HG03196 (cell line): ENCODE measurements around the gene RALGPS1.

Source experiments
- ATAC-seq: cut with Tn5 transposase; IDR thresholded peaks from one replicate; pipeline ENCODE4 v1.9.1; 2021; ENCODE audit not compliant: unreplicated experiment

RALGPS1 gene

GRCh38 chr9:127233989-127234388, 319.4 kb downstream of the RALGPS1 start:
- ATAC-seq = no peak

DNA sequence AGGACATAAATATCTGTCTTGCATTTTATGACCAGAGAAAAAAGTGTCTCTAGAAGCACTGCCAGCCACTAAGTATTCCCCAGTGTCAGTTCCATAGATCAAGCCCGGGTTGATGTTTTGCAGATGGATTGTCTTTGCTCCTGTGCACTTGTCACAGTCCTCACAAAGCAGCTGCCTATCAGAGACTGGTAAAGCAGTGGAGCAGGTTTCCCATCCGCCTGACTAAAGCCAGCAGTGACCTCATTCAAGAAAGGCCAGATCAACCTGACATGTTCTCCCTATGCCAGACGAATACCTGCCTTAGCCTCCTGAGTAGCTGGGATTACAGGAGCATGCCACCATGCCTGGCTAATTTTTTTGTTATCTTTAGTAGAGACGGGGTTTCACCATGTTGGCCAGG, 323.2 kb downstream of the RALGPS1 start:
- no peak for ATAC-seq

DNA sequence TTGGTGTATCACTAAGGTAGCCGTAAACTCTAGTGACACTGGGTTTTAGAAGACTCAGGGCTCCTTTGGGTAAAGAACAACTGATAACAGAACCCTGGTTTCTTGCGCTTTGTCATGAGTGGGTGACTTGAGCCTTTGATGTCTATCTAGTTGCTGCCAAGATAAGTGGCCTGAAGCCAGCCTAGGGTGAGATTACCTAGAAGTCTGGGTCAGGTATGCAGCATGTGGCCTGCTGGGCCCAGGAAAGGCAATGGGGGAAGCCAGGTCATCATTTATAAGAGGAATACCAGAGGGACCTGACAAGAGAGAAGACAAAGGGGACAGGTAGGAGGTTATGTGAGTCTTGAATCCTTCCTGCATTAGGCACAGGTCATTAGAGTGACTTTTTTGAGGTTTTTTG, 326.8 kb downstream of the RALGPS1 start:
- ATAC-seq = no peak

- peak; percentile 98 for ATAC-seq
These were observed 330.3 kb downstream of the RALGPS1 start for GRCh38 chr9:127244609-127245601.

DNA sequence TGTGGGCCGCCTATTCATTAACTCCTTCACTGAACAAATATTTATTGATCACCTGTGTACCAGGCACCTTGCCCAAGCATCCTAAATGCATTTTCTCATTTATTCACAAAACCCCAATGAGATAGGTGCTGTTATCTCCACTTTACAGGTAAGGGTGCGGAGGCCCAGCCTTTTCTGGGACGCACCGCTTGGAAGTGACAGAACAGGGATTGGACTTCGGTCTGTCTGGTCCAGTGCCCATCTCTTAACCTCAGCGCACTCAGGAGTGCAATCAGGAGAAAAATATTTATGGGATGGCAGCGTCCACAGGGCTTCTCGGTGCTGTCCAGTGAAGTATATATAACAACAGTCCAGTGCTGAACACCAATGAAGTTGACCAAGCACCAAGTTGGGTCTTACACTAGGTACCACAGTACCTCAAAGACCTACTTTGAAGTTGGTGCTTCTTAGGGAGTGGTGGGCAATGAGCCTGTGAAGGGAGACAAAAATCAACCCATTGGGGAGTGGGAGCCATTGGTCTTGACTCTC, 331.1 kb downstream of the RALGPS1 start:
- no peak for ATAC-seq

DNA sequence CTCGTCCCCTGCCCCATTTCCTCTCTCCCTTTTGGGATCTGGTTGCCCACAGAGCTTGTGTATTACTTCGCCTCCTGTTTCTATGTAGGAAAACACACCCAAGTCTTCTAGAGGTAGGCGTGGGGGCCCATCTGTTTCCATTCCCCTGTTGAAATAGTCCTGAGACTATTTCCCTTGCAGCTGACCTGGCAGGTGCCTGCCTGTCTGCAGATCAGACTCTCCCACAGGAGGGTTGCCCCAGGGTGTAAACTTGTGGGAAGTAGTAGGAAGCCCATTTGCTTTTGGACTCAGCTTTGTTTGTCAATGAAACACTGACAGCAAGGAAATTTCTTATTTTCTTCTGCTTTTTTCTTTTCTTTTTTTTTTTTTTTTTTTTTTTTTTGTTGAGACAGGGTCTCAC, 333.7 kb downstream of the RALGPS1 start:
- no peak for ATAC-seq

GRCh38 chr9:127249877-127250276, 335.3 kb downstream of the RALGPS1 start:
- ATAC-seq = no peak

GRCh38 chr9:127250896-127251391, 336.4 kb downstream of the RALGPS1 start:
- ATAC-seq = no peak

- no peak for ATAC-seq
These were observed 338.1 kb downstream of the RALGPS1 start for GRCh38 chr9:127252410-127253318.

GRCh38 chr9:127253446-127253845, 338.9 kb downstream of the RALGPS1 start:
- no peak for ATAC-seq

- no peak for ATAC-seq
These were observed 341.1 kb downstream of the RALGPS1 start for GRCh38 chr9:127255692-127256091.

DNA sequence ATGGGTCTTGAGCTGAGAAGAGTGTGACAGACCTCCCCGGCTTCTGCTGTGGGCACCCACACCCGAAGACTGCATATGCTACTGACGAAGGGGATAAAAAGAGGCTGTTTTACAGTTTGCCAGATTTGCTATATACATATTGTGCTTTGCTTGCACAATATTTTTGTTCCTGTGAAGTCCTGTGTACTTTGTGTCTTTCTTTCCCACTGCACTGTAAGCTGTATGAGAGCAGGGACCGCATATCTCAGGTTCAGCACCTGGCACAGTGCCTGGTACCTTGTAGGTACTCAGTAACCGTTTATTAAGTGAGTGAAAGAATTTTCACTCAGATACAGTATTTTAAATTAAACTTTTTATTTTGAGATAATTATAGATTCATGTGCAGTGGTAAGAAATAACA, 341.7 kb downstream of the RALGPS1 start:
- no peak for ATAC-seq

GRCh38 chr9:127258606-127259471, 344.3 kb downstream of the RALGPS1 start:
- ATAC-seq = no peak

DNA sequence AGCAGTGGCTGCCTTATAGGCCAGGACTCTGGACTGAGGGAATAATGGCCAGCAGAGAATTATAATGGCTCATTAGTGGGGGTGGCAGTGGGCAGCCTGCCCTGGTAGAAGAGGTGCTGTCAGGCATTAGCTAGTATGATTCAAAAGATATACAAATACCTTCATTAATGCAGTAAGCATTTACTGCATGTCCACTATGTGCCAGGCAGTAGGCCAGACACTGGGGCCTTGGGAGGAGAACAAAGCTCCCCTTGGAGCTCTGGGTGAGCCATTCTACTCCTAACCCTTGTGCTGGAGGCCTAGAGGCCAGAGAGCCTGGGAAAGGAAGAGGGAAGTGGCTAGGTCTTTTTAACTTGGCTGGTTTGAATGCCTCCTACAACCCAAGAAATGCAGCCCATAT, 348.0 kb downstream of the RALGPS1 start:
- ATAC-seq = no peak

- no peak for ATAC-seq
These were observed 348.7 kb downstream of the RALGPS1 start for GRCh38 chr9:127263237-127263636.

GRCh38 chr9:127263664-127264063, 349.1 kb downstream of the RALGPS1 start:
- ATAC-seq = no peak

DNA sequence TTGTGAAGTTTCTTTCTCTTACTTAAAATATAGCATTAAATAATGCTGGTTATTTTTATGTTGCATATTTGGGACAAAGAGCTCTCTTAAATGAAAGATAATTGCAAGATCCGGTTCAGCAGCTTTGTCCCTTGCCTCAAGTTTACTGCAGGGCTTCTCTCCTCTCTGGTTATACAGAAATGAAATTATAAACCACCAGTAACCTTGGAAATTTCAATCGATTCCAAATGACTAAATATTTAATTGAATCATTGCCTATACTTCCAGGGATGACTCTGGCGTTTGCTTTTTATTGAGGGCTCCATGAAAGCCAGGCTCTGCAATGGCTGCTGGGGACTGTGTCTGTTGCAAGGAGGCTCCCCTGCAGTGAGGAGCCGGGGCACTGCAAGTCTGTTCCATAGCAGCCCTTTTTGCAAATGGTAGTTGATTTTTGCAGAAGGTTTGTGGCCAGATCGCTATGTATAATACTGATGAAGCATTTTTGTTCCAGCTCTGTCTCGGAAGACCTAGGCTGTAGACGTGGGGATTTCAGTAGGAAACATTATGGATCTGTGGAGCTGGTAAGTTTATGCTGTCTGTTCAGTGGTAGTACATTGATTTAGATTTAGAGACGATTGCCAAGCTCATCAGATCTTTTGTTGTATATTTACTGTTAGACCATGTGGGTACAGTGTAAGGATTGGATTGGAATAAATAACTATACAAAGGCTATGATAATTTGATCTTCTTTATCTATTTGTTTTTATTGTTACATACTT, 350.1 kb downstream of the RALGPS1 start, which contains the start of gene GARNL3:
GARNL3 (plus strand) TSS at position 313 of the 758 bp plus-strand sequence; CDS start at position 417, 104 bp downstream.
- ATAC-seq = no peak

- ATAC-seq = no peak
These were observed 353.4 kb downstream of the RALGPS1 start for GRCh38 chr9:127267793-127268525.

- no peak for ATAC-seq
These were observed 354.9 kb downstream of the RALGPS1 start for GRCh38 chr9:127269449-127269848.
